ENCODE results near the gene MCRIP2.

DNA sequence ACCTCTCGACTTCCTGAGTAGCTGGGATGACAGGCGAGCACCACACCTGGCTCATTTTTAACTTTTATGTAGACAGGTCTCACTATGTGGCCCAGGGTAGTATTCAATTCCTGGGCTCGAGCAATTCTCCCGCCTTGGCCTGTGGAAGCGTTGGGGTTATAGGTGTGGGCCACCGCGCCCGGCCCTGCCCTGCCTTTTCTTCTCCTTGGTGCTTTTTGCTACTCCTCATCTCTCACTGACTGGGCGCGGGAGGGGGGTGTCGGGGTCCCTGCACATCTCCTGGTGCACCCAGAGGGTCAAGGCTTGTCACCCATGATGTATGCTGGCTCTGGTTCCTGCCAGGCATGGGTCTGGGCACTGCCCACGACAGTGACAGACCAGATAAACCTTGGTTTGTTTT lies 2.9 kb downstream of the MCRIP2 start:
- TF ChIP-seq, protein P1, sequence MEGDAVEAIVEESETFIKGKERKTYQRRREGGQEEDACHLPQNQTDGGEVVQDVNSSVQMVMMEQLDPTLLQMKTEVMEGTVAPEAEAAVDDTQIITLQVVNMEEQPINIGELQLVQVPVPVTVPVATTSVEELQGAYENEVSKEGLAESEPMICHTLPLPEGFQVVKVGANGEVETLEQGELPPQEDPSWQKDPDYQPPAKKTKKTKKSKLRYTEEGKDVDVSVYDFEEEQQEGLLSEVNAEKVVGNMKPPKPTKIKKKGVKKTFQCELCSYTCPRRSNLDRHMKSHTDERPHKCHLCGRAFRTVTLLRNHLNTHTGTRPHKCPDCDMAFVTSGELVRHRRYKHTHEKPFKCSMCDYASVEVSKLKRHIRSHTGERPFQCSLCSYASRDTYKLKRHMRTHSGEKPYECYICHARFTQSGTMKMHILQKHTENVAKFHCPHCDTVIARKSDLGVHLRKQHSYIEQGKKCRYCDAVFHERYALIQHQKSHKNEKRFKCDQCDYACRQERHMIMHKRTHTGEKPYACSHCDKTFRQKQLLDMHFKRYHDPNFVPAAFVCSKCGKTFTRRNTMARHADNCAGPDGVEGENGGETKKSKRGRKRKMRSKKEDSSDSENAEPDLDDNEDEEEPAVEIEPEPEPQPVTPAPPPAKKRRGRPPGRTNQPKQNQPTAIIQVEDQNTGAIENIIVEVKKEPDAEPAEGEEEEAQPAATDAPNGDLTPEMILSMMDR (IDR thresholded peaks at IDR 0.05 in 8 of 11, conservative IDR thresholded peaks at IDR 0.05 in 3 of 11), result no peak
- no peak for TF ChIP-seq POLR2A (IDR thresholded peaks at IDR 0.05)
- no peak for TF ChIP-seq POLR2AphosphoS5 (IDR thresholded peaks at IDR 0.05)

All from spleen (tissue), 7 donors.